Brain microvascular endothelial cell (primary cell): ENCODE results near the gene TEX101.

Experiments used
- DNase-seq: peaks from one replicate; pipeline ENCODE4 v3.0.0-alpha.2; 2020
- H3K27ac ChIP-seq: fragments of 250-450 bp; sonication (Bioruptor Pico); 2 replicates; pipeline ENCODE4 v1.5.1; 2020; ENCODE audit warnings: mild to moderate bottlenecking, moderate library complexity
- H3K27me3 ChIP-seq: fragments of 250-450 bp; sonication (Bioruptor Pico); replicated peaks from 2 replicates; pipeline ENCODE4 v1.5.1; 2020; ENCODE audit warnings: mild to moderate bottlenecking
- H3K36me3 ChIP-seq: fragments of 250-450 bp; sonication (Bioruptor Pico); replicated peaks from 2 replicates; pipeline ENCODE4 v1.5.1; 2020; ENCODE audit warnings: mild to moderate bottlenecking
- H3K4me3 ChIP-seq: 2 replicates; pipeline ENCODE4 v1.5.1; 2011; ENCODE audit warnings: low read depth, mild to moderate bottlenecking, control low read depth, low read length, moderate library complexity
- CTCF ChIP-seq: IDR thresholded peaks from 2 replicates; pipeline ENCODE4 v1.5.1; 2011; ENCODE audit warnings: low read depth, mild to moderate bottlenecking, moderate library complexity, low read length, control low read depth, inconsistent platforms; ENCODE audit errors: missing control alignments
- in situ Hi-C: cut with HindIII; loops from 2 replicates; pipeline ENCODE4 v1.10.0; 2017; ENCODE audit warnings: low sequenced_read_pairs, low pct_ligation_motif_present

TEX101 gene

GRCh38 chr19:43420954-43421353 is 6.3 kb downstream of the TEX101 start:
- no peak for DNase-seq
- Histone ChIP-seq H3K27me3 (no peaks in the 10 kb centered on the region), H3K36me3 (no peaks in the 10 kb centered on the region), H3K4me3 (no peak overlapping the region), H3K27ac (no peak overlapping the region)
- in situ Hi-C loops = no loop called here
- TF ChIP-seq CTCF = no peak

GRCh38 chr19:43422000-43422688 is 7.5 kb downstream of the TEX101 start:
- no peak overlapping the region for H3K4me3 ChIP-seq
- H3K27ac ChIP-seq = no peak overlapping the region
- in situ Hi-C loops = no loop called here
- H3K27me3 ChIP-seq = no peaks in the 10 kb centered on the region
- TF ChIP-seq CTCF = no peak
- no peak for DNase-seq
- no peaks in the 10 kb centered on the region for H3K36me3 ChIP-seq

- TF ChIP-seq CTCF = no peak
- no peak overlapping the region for H3K4me3 ChIP-seq
- in situ Hi-C loops = no loop called here
- H3K36me3 ChIP-seq = no peaks in the 10 kb centered on the region
- no peak overlapping the region for H3K27ac ChIP-seq
- no peaks in the 10 kb centered on the region for H3K27me3 ChIP-seq
- DNase-seq = no peak
Measured at GRCh38 chr19:43422689-43423066, 8.0 kb downstream of the TEX101 start.

GRCh38 chr19:43423779-43424178 is 9.1 kb downstream of the TEX101 start:
- in situ Hi-C loops = no loop called here

GRCh38 chr19:43425567-43426392 is 11.1 kb downstream of the TEX101 start:
- in situ Hi-C loops = no loop called here
- DNase-seq = no peak
- peak; percentile 55 for TF ChIP-seq CTCF
- Histone ChIP-seq H3K36me3 (no peaks in the 10 kb centered on the region), H3K4me3 (no peak overlapping the region), H3K27ac (no peak overlapping the region), H3K27me3 (no peaks in the 10 kb centered on the region)

More at GRCh38 chr19:43423779-43424178, 9.1 kb downstream of the TEX101 start:
- no peak for TF ChIP-seq CTCF
- Histone ChIP-seq H3K27me3 (no peaks in the 10 kb centered on the region), H3K4me3 (no peak overlapping the region), H3K36me3 (no peaks in the 10 kb centered on the region), H3K27ac (no peak overlapping the region)
- no peak for DNase-seq
